ENCODE measurements around the gene AGBL3. TPM values are rescaled to one million over a fixed set of nuclear protein-coding genes. Genes with fewer than 3 reads are reported as not detected.
"Not testable (repeated sequence)": the region's sequence is repeated elsewhere in the genome, so short reads cannot be mapped to it uniquely, and the experiment has no call there.

The AGBL3 gene
- total RNA-seq, 4 donors from 2014 or later: 0.69 to 2.8 (median 0.92) TPM

GRCh38 chr7:134999136-134999535 lies 12.8 kb downstream of the AGBL3 start:
- 98 to 99% methylated on average over 3 of the region's 3 CpGs for WGBS, 2 donors
- intact Hi-C loops (cut with DNase I; ENCODE audit: low total_unique reads): no loop called here
- TF ChIP-seq, protein P1, sequence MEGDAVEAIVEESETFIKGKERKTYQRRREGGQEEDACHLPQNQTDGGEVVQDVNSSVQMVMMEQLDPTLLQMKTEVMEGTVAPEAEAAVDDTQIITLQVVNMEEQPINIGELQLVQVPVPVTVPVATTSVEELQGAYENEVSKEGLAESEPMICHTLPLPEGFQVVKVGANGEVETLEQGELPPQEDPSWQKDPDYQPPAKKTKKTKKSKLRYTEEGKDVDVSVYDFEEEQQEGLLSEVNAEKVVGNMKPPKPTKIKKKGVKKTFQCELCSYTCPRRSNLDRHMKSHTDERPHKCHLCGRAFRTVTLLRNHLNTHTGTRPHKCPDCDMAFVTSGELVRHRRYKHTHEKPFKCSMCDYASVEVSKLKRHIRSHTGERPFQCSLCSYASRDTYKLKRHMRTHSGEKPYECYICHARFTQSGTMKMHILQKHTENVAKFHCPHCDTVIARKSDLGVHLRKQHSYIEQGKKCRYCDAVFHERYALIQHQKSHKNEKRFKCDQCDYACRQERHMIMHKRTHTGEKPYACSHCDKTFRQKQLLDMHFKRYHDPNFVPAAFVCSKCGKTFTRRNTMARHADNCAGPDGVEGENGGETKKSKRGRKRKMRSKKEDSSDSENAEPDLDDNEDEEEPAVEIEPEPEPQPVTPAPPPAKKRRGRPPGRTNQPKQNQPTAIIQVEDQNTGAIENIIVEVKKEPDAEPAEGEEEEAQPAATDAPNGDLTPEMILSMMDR (IDR thresholded peaks at IDR 0.05): no peak
- TF ChIP-seq POLR2A (IDR thresholded peaks at IDR 0.05): no peak
- no peak overlapping the region for H3K4me3 ChIP-seq (ENCODE audit: low read depth, poor library complexity, severe bottlenecking)
- DNase-seq (ENCODE audit: low spot score in 2 of 2): no peak

- TF ChIP-seq POLR2A (IDR thresholded peaks at IDR 0.05): no peak
- TF ChIP-seq, protein P1 (IDR thresholded peaks at IDR 0.05): no peak
- intact Hi-C loops (cut with DNase I; ENCODE audit: low total_unique reads): no loop called here
- DNase-seq (ENCODE audit: low spot score in 2 of 2): no peak
- 84 to 100% methylated on average over 1 of the region's 1 CpG for WGBS, 2 donors
- no peak overlapping the region for H3K4me3 ChIP-seq (ENCODE audit: low read depth, poor library complexity, severe bottlenecking)
These were observed 15.3 kb downstream of the AGBL3 start for GRCh38 chr7:135001390-135002165.

GRCh38 chr7:135012229-135012628 lies 25.9 kb downstream of the AGBL3 start:
- no peak for TF ChIP-seq POLR2A (IDR thresholded peaks at IDR 0.05)
- TF ChIP-seq, protein P1 (IDR thresholded peaks at IDR 0.05): no peak
- H3K4me3 ChIP-seq (ENCODE audit: low read depth, poor library complexity, severe bottlenecking): no peak overlapping the region
- intact Hi-C loops (cut with DNase I; ENCODE audit: low total_unique reads): no loop called here
- no peak for DNase-seq (ENCODE audit: low spot score in 2 of 2)

- no peak overlapping the region for H3K4me3 ChIP-seq (ENCODE audit: low read depth, poor library complexity, severe bottlenecking)
- TF ChIP-seq, protein P1 (IDR thresholded peaks at IDR 0.05): no peak
- TF ChIP-seq POLR2A (IDR thresholded peaks at IDR 0.05): no peak
- 83 to 100% methylated on average over 2 of the region's 2 CpGs for WGBS, 2 donors
- no peak for DNase-seq (ENCODE audit: low spot score in 2 of 2)
- intact Hi-C loops (cut with DNase I; ENCODE audit: low total_unique reads): no loop called here
These were observed 37.3 kb downstream of the AGBL3 start for GRCh38 chr7:135023622-135024021.

DNA sequence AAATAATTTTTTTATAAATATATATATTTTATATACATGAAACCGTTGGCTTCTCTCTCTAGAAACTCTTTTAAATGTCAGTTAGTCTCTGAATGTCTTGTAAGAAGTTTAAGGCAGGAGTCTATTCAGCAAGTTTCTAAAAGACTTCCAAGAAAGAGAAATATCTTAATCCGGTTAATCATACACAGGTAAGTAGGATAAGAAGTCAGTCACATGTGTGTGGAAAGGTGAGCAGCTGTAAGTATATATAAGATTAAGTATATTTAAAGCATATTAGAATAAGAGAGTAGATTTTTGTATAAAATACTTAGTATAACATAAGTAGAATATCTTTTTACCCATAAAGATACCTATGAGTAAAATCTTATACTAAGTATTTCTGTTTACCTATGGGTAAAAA lies 48.9 kb downstream of the AGBL3 start:
- no peak overlapping the region for H3K4me3 ChIP-seq (ENCODE audit: low read depth, poor library complexity, severe bottlenecking)
- no peak for DNase-seq (ENCODE audit: low spot score in 2 of 2)
- intact Hi-C loops (cut with DNase I; ENCODE audit: low total_unique reads): no loop called here
- 85 to 87% methylated on average over 2 of the region's 2 CpGs for WGBS, 2 donors
- TF ChIP-seq POLR2A (IDR thresholded peaks at IDR 0.05): no peak
- TF ChIP-seq, protein P1 (IDR thresholded peaks at IDR 0.05): no peak

DNA sequence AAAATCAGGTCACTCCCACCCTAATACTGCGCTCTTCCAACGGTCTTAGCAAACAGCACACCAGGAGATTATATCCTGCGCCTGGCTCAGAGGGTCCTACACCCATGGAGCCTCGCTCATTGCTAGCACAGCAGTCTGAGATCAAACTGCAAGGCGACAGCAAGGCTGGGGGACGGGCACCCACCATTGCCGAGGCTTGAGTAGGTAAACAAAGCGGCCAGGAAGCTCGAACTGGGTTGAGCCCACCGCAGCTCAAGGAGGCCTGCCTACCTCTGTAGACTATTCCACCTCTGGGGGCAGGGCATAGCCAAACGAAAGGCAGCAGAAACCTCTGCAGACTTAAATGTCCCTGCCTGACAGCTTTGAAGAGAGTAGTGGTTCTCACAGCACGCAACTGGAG lies 80.7 kb downstream of the AGBL3 start:
- H3K4me3 ChIP-seq (ENCODE audit: low read depth, poor library complexity, severe bottlenecking); intact Hi-C loops (cut with DNase I; ENCODE audit: low total_unique reads); DNase-seq (ENCODE audit: low spot score in 2 of 2): not testable (repeated sequence)
- 96 to 97% methylated on average over 12 of the region's 12 CpGs for WGBS, 2 donors
